HL-60 (cell line): ENCODE measurements around the gene THAP5.

ENCODE experiments used
- DNase-seq, 2 experiments: peaks; one replicate each; pipeline ENCODE4 v3.0.0-alpha.2; 2010 to 2020; ENCODE audit warnings: low read depth in 1 of 2, low spot score in 1 of 2
- H3K27ac ChIP-seq: fragments of 250-450 bp; sonication (Bioruptor Pico); replicated peaks from 2 replicates; pipeline ENCODE4 v1.5.1; 2020; ENCODE audit warnings: mild to moderate bottlenecking, moderate library complexity
- H3K27me3 ChIP-seq: fragments of 250-450 bp; sonication (Bioruptor Pico); 2 replicates; pipeline ENCODE4 v1.5.1; 2021; ENCODE audit warnings: mild to moderate bottlenecking, moderate library complexity; ENCODE audit not compliant: insufficient read depth, poor library complexity, severe bottlenecking
- H3K4me3 ChIP-seq: replicated peaks from 2 replicates; pipeline ENCODE4 v1.5.1; 2011; ENCODE audit warnings: mild to moderate bottlenecking, control low read depth, low read length; ENCODE audit not compliant: insufficient read depth
- CTCF ChIP-seq: IDR thresholded peaks from one replicate; pipeline ENCODE4 v1.5.1; 2011; ENCODE audit warnings: low read length, control low read depth, inconsistent platforms; ENCODE audit not compliant: insufficient read depth
- GABPA ChIP-seq: IDR thresholded peaks from 2 replicates; pipeline ENCODE4 v1.6.1; 2012; ENCODE audit warnings: low read depth
- POLR2AphosphoS5 ChIP-seq: IDR thresholded peaks from 2 replicates; pipeline ENCODE4 v1.6.1; 2012; ENCODE audit warnings: low read depth
- REST ChIP-seq: IDR thresholded peaks from 2 replicates; pipeline ENCODE4 v1.6.1; 2012; ENCODE audit warnings: low read depth; ENCODE audit not compliant: insufficient replicate concordance
- SPI1 ChIP-seq: IDR thresholded peaks from 2 replicates; pipeline ENCODE4 v1.6.1; 2012; ENCODE audit warnings: low read depth, mild to moderate bottlenecking, borderline replicate concordance

The THAP5 gene

GRCh38 chr7:108578937-108579336 lies 9.4 kb upstream of the THAP5 start:
- Histone ChIP-seq H3K27ac (no peak overlapping the region), H3K4me3 (no peak overlapping the region), H3K27me3 (no peaks in the 10 kb centered on the region)
- no peak for DNase-seq
- TF ChIP-seq SPI1 (no peak), POLR2AphosphoS5 (no peak), GABPA (no peak), CTCF (no peak), REST (no peak)

- H3K27me3 ChIP-seq = no peaks in the 10 kb centered on the region
- H3K4me3 ChIP-seq = no peak overlapping the region
- H3K27ac ChIP-seq = no peak overlapping the region
- TF ChIP-seq GABPA = no peak
- TF ChIP-seq SPI1 = no peak
- no peak for TF ChIP-seq CTCF
- TF ChIP-seq POLR2AphosphoS5 = no peak
- no peak for TF ChIP-seq REST
- no peak for DNase-seq
Observed at GRCh38 chr7:108576116-108576515, 6.6 kb upstream of the THAP5 start.

- no peak overlapping the region for H3K27ac ChIP-seq
- no peak for DNase-seq
- no peak overlapping the region for H3K4me3 ChIP-seq
- TF ChIP-seq REST = no peak
- no peak for TF ChIP-seq CTCF
- no peak for TF ChIP-seq GABPA
- TF ChIP-seq SPI1 = no peak
- no peak for TF ChIP-seq POLR2AphosphoS5
- no peaks in the 10 kb centered on the region for H3K27me3 ChIP-seq
Observed at GRCh38 chr7:108575156-108575555, 5.7 kb upstream of the THAP5 start.
